K562 (cell line): Measurements from ENCODE around the gene SKAP2. TPM values are rescaled to one million over a fixed set of nuclear protein-coding genes. Genes with fewer than 3 reads are reported as not detected.

ENCODE experiments used
- ATAC-seq: fragments of 200-7000 bp; cut with Tn5 transposase; 3 replicates; pipeline ENCODE4 v1.9.1; 2020; ENCODE audit warnings: moderate library complexity
- BruUV-seq: library from RNA; stranded (reverse); fragments of 400-500 nt; replicated peaks from 2 replicates; lab custom pipeline; 2021; lab: Mats Ljungman, UMichigan
- CTCF ChIA-PET: fragments of 300-600 bp; formaldehyde crosslinking; extraction: SDS; loops from one replicate; lab custom pipeline; 2021; ENCODE audit warnings: low intra/inter-chr PET ratio; lab: Yijun Ruan, JAX
- POLR2A ChIA-PET: fragments of 300-600, 350-650 bp; sonication (Branson Sonifier 250); formaldehyde crosslinking; extraction: SDS; loops from one replicate; lab custom pipeline; 2021; ENCODE audit warnings: antibody characterized with exemption, inconsistent platforms; lab: Yijun Ruan, JAX
- DNase-seq, 4 experiments: peaks; one replicate each; pipeline versions ENCODE4 v3.0.0 to v3.0.0-alpha.2; 2011 to 2018; ENCODE audit warnings: low spot score in 3 of 4, mixed read lengths in 3 of 4; ENCODE audit errors: extremely low read depth in 1 of 4
- FAIRE-seq: peaks from 2 replicates; lab custom pipeline; 2011; peaks lifted over from hg19 to GRCh38; lab: Jason Lieb, UNC
- H2AFZ ChIP-seq: 2 replicates; pipeline ENCODE4 v1.6.0; 2011; ENCODE audit warnings: low read depth, low read length, control low read depth, inconsistent platforms
- H3K27ac ChIP-seq: fragments of 200-600 bp; 3 replicates; pipeline ENCODE4 v1.8.0; 2011; ENCODE audit warnings: low read depth, mild to moderate bottlenecking, control low read depth, inconsistent platforms, low read length, moderate library complexity, mixed read lengths; ENCODE audit errors: extremely low read depth
- H3K27me3 ChIP-seq, 2 experiments: fragments of 300-600 bp in 1 of 2; 2 replicates in 1 of 2; 3 replicates in 1 of 2; pipeline versions ENCODE4 v1.6.0 to v1.8.0; 2011; ENCODE audit warnings: inconsistent platforms in 2 of 2, low read length in 2 of 2, mild to moderate bottlenecking in 1 of 2, mixed read lengths in 1 of 2, moderate library complexity in 1 of 2; ENCODE audit not compliant: control insufficient read depth in 2 of 2, insufficient read depth in 2 of 2
- H3K36me3 ChIP-seq: fragments of 300-600 bp; 3 replicates; pipeline ENCODE4 v1.8.0; 2011; ENCODE audit warnings: mild to moderate bottlenecking, low read length, inconsistent platforms; ENCODE audit not compliant: control insufficient read depth, insufficient read depth
- H3K4me1 ChIP-seq, 2 experiments: fragments of 200-600 bp in 1 of 2; replicated peaks in 1 of 2; 2 replicates in 1 of 2; 3 replicates in 1 of 2; pipeline versions ENCODE4 v1.5.1 to v1.8.0; 2011; ENCODE audit warnings: inconsistent platforms in 2 of 2, low read length in 2 of 2, mild to moderate bottlenecking in 1 of 2, mixed read lengths in 1 of 2, moderate library complexity in 1 of 2; ENCODE audit not compliant: control insufficient read depth in 2 of 2, insufficient read depth in 2 of 2
- H3K4me2 ChIP-seq: 2 replicates; pipeline ENCODE4 v1.6.1; 2011; ENCODE audit warnings: low read length, control low read depth, inconsistent platforms, mixed read lengths; ENCODE audit not compliant: insufficient read depth
- H3K4me3 ChIP-seq: fragments of 200-600 bp; sonication (generic), shearing (Covaris generic); 2 replicates; pipeline ENCODE4 v1.5.1; 2016; ENCODE audit warnings: control low read depth, inconsistent platforms
- H3K79me2 ChIP-seq: fragments of 200-600 bp; 3 replicates; pipeline ENCODE4 v1.8.0; 2011; ENCODE audit warnings: low read length, inconsistent platforms; ENCODE audit not compliant: control insufficient read depth, insufficient read depth
- H3K9ac ChIP-seq, 2 experiments: 2 replicates each; pipeline versions ENCODE4 v1.6.0 to v1.6.1; 2011; ENCODE audit warnings: low read depth in 2 of 2, low read length in 2 of 2, control low read depth in 1 of 2, inconsistent platforms in 1 of 2, mild to moderate bottlenecking in 1 of 2, mixed read lengths in 1 of 2; ENCODE audit not compliant: insufficient read depth in 1 of 2
- H3K9me1 ChIP-seq: one replicate; pipeline ENCODE4 v1.6.0; 2011; ENCODE audit warnings: inconsistent platforms, mild to moderate bottlenecking, low read length, moderate library complexity; ENCODE audit not compliant: control insufficient read depth, insufficient read depth
- H3K9me3 ChIP-seq: replicated peaks from 2 replicates; pipeline ENCODE4 v1.5.1; 2011; ENCODE audit warnings: low read depth, low read length, inconsistent platforms; ENCODE audit not compliant: control insufficient read depth, insufficient read depth
- H4K20me1 ChIP-seq: replicated peaks from 2 replicates; pipeline ENCODE4 v1.6.1; 2011; ENCODE audit warnings: low read length, inconsistent platforms, mixed read lengths; ENCODE audit not compliant: control insufficient read depth, insufficient read depth
- CEBPB ChIP-seq: fragments of 450-650 bp; IDR thresholded peaks from 2 replicates; pipeline ENCODE4 v1.6.1; 2016; ENCODE audit warnings: missing genetic modification characterization, missing compliant biosample characterization
- MED1 ChIP-seq: sonication (generic); formaldehyde crosslinking; IDR thresholded peaks from 2 replicates; pipeline ENCODE4 v1.8.1; 2023; ENCODE audit warnings: missing genetic modification reagents, borderline replicate concordance
- NFIC ChIP-seq: fragments of 450-650 bp; IDR thresholded peaks from 2 replicates; pipeline ENCODE4 v1.6.1; 2017; ENCODE audit warnings: mild to moderate bottlenecking, inconsistent platforms
- SMARCB1 ChIP-seq: IDR thresholded peaks from 2 replicates; pipeline ENCODE4 v1.6.1; 2011; ENCODE audit warnings: improper control_type of control experiment, low read depth; ENCODE audit not compliant: insufficient read length
- ZBED1 ChIP-seq: IDR thresholded peaks from 2 replicates; pipeline ENCODE4 v1.6.1; 2014
- ZNF140 ChIP-seq: fragments of 250-450 bp; sonication (Bioruptor Pico); IDR thresholded peaks from 2 replicates; pipeline ENCODE4 v1.8.0; 2021; ENCODE audit warnings: moderate library complexity, mild to moderate bottlenecking, inconsistent platforms
- ZNF324 ChIP-seq: fragments of 250-450 bp; sonication (Bioruptor Pico); IDR thresholded peaks from 2 replicates; pipeline ENCODE4 v1.4.0; 2020; ENCODE audit warnings: mild to moderate bottlenecking
- WGBS: fragments of 100-300 bp; shearing (Covaris generic); methylation state at CpG from one replicate; pipeline ENCODE4 v1.1.6; 2016; ENCODE audit warnings: low coverage, mixed read lengths; ENCODE audit not compliant: insufficient coverage; ENCODE audit errors: missing lambda C conversion rate; 5-methylcytosine and 5-hydroxymethylcytosine counted together
- in situ Hi-C: fragments of 300-500 bp; cut with MboI; formaldehyde crosslinking; loops from 4 replicates; pipeline ENCODE4 v1.15.0; 2018; ENCODE audit warnings: inconsistent platforms, mixed read lengths
- intact Hi-C: fragments of 100-400 bp; cut with micrococcal nuclease; formaldehyde crosslinking; loops from 2 replicates; pipeline ENCODE4 v1.14.2; 2022
- polyA plus RNA-seq, 8 experiments: library from polyadenylated mRNA; depleted of rRNA in 4 of 8; stranded (reverse) in 5 of 8; unstranded in 3 of 8; fragments of >200 nt; fragmentation: Nextera tagmentation in 2 of 8; fragmentation: Illumina TruSeq in 1 of 8; extraction: Ambion mirVana in 2 of 8; extraction: Trizol in 1 of 8; gene quantifications; 2 replicates each; pipeline versions ENCODE4 v1.2.1 to v1.2.3, GENCODE V29; 2011 to 2014; ENCODE audit warnings: inconsistent platforms in 1 of 8, missing spikeins in 1 of 8
- total RNA-seq, 7 experiments: library from RNA; depleted of rRNA in 6 of 7; stranded (reverse); fragments of >200 nt in 6 of 7; fragmentation: Illumina TruSeq in 2 of 7; extraction: Trizol in 2 of 7; gene quantifications; 2 replicates each; pipeline versions ENCODE4 v1.2.1 to v1.2.3, GENCODE V29; 2011 to 2021; ENCODE audit warnings: low replicate concordance in 1 of 7
- TF ChIP-seq, protein P1 (sequence below), 2 experiments: IDR thresholded peaks; 2 replicates each; pipeline ENCODE4 v1.6.1; 2011; ENCODE audit warnings: borderline replicate concordance in 1 of 2, control low read depth in 1 of 2, low read depth in 1 of 2, low read length in 1 of 2, mild to moderate bottlenecking in 1 of 2, mixed read lengths in 1 of 2, moderate library complexity in 1 of 2; ENCODE audit not compliant: insufficient read depth in 1 of 2, insufficient read length in 1 of 2, poor library complexity in 1 of 2, severe bottlenecking in 1 of 2; ENCODE audit errors: extremely low read depth in 1 of 2
- TF ChIP-seq, protein P2 (sequence below): fragments of 450-650 bp; formaldehyde crosslinking; IDR thresholded peaks from 2 replicates; pipeline ENCODE4 v1.4.0; 2020; ENCODE audit warnings: mild to moderate bottlenecking, moderate library complexity

The SKAP2 gene
- total and polyA plus RNA-seq, 9 of the 15 experiments (the other 6 are each of a cell fraction or from before 2014, with no cell fraction given): 4.2 to 11.7 (median 8.3) TPM

DNA sequence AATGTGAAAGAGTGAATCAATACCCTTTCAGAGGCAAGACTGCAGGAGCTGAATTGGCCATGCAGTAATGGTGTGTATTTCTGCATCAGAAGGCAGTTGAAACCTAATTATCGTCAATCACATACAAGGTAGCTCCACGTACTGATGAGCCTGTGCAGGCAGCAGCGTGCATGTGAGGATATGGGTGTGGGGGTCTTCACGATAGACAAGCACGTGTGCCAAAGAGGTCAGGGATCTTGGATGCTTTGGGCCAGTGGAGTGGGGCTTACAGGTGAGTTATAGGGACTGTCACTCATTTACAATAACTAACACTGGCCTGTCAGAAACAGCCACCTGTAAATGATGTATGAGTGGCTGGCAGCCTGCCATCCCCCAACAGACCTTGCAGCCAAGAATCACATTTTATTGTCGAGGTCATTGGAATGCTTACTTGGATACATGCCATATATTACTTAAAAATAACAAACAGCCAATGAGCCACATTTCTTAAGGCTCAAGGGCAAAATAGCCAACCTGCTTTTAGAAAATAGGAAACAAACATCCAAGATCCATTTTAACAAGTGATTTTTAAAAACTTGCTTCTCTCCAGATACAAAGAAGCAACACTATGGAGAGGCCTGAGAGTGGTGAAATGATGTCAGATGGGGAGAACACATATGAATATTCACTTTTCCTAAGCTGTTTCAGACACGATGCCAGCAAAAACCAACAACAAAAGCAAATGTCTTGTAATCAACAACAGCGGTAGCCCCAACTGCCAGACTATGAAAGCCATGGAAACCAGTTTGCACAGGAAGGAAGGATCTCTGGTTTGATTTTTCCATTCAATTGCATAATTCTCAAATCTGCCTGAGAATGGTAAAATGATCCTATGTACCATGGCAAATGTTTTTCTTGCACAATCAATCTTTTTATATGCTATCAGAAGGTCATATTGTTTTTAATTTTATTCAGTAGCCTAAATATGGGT lies 210.7 kb downstream of the SKAP2 start:
- in situ Hi-C loops: loop anchor here (25.0 kb wide), 1 partner anchor 566 kb away; no protein-coding TSS in a partner anchor
- ChIA-PET POLR2A (no interaction called here), CTCF (no interaction called here)
- peaks cover 12 to 15% of the 10 kb centered on the region in 2 experiments; a peak in 4 of 5 replicates for H3K27me3 ChIP-seq
- H3K9me1 ChIP-seq: no peaks in the 10 kb centered on the region
- no peaks in the 10 kb centered on the region for H3K4me1 ChIP-seq
- no peak for FAIRE-seq
- no peak for ATAC-seq
- no peaks in the 10 kb centered on the region for H3K79me2 ChIP-seq
- no peak overlapping the region for H3K4me3 ChIP-seq
- no peak overlapping the region for H2AFZ ChIP-seq
- no peak for DNase-seq
- intact Hi-C loops: no loop called here
- WGBS: 0% methylated on average over 8 of the region's 8 CpGs
- no peak overlapping the region for H3K4me2 ChIP-seq
- BruUV-seq: no TSS peak
- H3K36me3 ChIP-seq: no peaks in the 10 kb centered on the region
- TF ChIP-seq CEBPB (tag) (peak; percentile 23; the same call in 1 of the 2 replicates), SMARCB1 (no peak), MED1 (CRISPR knock-in tag) (no peak), NFIC (0 out of 2 replicates have a peak, but pooled peaks have one; percentile 18), ZBED1 (no peak), ZNF324 (no peak), ZNF140 (CRISPR knock-in tag) (no peak)
- TF ChIP-seq, protein P1, sequence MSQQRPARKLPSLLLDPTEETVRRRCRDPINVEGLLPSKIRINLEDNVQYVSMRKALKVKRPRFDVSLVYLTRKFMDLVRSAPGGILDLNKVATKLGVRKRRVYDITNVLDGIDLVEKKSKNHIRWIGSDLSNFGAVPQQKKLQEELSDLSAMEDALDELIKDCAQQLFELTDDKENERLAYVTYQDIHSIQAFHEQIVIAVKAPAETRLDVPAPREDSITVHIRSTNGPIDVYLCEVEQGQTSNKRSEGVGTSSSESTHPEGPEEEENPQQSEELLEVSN (IDR thresholded peaks at IDR 0.05; ENCODE audit: borderline replicate concordance in 1 of 2, extremely low read depth in 1 of 2, insufficient read depth in 1 of 2, insufficient read length in 1 of 2, low read depth in 1 of 2, low read length in 1 of 2, poor library complexity in 1 of 2, severe bottlenecking in 1 of 2): no peak
- TF ChIP-seq, protein P2, sequence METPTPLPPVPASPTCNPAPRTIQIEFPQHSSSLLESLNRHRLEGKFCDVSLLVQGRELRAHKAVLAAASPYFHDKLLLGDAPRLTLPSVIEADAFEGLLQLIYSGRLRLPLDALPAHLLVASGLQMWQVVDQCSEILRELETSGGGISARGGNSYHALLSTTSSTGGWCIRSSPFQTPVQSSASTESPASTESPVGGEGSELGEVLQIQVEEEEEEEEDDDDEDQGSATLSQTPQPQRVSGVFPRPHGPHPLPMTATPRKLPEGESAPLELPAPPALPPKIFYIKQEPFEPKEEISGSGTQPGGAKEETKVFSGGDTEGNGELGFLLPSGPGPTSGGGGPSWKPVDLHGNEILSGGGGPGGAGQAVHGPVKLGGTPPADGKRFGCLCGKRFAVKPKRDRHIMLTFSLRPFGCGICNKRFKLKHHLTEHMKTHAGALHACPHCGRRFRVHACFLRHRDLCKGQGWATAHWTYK (CRISPR knock-in tag): no peak
- H3K27ac ChIP-seq: no peak overlapping the region
- no peaks in the 10 kb centered on the region; the same call in 1 of the 2 replicates for H3K9me3 ChIP-seq
- no peaks in the 10 kb centered on the region for H4K20me1 ChIP-seq
- H3K9ac ChIP-seq: no peak overlapping the region
